22Rv1 (cell line): ENCODE data around the gene WDR72.

Source experiments
- H3K27ac ChIP-seq: fragments of 450-650 bp; 2 replicates; pipeline ENCODE4 v1.5.1; 2017
- ZFX ChIP-seq: fragments of 450-650 bp; IDR thresholded peaks from 2 replicates; pipeline ENCODE4 v1.6.1; 2017; ENCODE audit warnings: antibody characterized with exemption, borderline replicate concordance
- TF ChIP-seq, protein P1 (sequence below): fragments of 450-650 bp; IDR thresholded peaks from 2 replicates; pipeline ENCODE4 v1.5.1; 2017; ENCODE audit warnings: mild to moderate bottlenecking

WDR72 gene

DNA sequence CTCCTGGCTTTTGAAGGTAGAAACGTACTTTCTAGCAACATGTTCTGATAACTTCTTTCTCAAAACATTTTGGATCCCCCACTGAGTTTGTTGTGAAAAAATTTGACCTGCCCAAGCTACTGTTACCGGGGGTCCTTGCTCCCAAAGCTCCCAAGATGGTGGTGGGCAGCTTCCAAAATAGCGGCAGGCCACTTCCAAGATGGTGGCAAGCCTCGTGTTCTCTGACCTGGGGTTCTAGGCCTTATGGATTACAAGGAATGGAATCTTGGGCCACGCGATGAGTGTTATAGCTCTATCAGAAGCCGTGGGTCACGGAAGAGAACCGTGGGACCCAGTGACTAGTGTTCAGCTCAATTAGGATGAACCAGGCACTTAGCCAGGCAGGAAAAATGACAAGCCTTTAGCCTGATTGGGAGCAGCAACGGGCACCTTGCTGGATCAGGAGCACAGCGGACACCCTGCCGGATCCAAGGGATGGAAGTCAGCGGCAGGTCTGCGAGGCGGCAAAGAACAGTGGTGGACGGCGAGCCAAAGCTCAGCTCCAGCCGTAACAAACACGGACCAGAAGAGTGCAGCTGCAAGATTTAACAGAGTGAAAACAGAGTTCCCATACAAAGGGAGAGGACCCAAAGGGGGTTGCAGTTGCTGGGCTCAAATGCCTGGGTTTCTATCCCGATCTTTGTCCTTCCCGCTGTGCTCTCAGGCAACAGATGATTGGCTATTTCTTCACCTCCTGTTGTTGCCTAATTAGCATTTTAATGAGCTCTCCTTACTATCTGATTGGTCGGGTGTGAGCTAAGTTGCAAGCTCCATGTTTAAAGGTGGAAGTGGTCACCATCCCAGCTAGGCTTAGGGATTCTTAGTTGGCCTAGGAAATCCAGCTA, 133.3 kb downstream of the WDR72 start:
- no peak for TF ChIP-seq ZFX
- TF ChIP-seq, protein P1, sequence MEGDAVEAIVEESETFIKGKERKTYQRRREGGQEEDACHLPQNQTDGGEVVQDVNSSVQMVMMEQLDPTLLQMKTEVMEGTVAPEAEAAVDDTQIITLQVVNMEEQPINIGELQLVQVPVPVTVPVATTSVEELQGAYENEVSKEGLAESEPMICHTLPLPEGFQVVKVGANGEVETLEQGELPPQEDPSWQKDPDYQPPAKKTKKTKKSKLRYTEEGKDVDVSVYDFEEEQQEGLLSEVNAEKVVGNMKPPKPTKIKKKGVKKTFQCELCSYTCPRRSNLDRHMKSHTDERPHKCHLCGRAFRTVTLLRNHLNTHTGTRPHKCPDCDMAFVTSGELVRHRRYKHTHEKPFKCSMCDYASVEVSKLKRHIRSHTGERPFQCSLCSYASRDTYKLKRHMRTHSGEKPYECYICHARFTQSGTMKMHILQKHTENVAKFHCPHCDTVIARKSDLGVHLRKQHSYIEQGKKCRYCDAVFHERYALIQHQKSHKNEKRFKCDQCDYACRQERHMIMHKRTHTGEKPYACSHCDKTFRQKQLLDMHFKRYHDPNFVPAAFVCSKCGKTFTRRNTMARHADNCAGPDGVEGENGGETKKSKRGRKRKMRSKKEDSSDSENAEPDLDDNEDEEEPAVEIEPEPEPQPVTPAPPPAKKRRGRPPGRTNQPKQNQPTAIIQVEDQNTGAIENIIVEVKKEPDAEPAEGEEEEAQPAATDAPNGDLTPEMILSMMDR: no peak
- H3K27ac ChIP-seq: no peak overlapping the region

DNA sequence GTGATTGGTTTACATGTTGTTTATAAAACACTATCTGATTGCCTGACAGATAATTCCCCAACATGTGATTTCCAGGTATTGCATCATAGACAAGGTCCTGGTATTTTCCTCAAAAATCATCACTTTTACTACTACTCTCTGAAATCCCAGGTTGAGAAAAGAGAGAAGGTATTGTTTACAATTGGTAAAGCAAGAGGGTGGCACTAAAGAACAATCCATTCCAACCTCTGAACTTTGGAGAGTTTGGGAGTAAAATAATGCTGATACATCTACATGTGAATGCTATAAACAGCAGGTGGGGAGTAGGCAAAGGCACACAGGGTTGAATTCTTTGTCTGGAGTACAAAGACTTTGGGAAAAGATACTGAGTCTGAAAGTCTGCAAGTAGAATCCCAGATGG, 134.2 kb downstream of the WDR72 start:
- no peak for TF ChIP-seq ZFX
- TF ChIP-seq, protein P1: no peak
- no peak overlapping the region for H3K27ac ChIP-seq

DNA sequence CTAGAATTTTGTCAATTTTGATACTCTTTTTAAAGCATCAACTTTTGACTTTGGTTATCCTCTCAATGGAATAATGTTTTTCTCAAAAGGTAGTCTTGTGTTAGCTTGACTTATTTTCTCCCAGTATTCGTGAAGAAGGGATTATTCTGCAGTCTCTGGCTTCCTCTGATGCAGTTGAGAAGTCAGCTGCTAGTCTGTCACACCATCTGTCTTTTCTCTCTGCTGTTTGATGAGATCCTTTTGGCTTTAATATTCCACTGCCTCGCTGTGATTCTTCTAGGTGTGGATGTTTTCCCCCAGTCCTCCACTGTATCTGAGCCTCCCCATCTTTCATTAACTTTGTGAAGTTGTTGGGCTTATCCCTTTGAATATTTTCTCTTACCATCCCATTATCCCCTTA, 141.0 kb downstream of the WDR72 start:
- H3K27ac ChIP-seq: no peak overlapping the region
- TF ChIP-seq ZFX: no peak
- TF ChIP-seq, protein P1: no peak

DNA sequence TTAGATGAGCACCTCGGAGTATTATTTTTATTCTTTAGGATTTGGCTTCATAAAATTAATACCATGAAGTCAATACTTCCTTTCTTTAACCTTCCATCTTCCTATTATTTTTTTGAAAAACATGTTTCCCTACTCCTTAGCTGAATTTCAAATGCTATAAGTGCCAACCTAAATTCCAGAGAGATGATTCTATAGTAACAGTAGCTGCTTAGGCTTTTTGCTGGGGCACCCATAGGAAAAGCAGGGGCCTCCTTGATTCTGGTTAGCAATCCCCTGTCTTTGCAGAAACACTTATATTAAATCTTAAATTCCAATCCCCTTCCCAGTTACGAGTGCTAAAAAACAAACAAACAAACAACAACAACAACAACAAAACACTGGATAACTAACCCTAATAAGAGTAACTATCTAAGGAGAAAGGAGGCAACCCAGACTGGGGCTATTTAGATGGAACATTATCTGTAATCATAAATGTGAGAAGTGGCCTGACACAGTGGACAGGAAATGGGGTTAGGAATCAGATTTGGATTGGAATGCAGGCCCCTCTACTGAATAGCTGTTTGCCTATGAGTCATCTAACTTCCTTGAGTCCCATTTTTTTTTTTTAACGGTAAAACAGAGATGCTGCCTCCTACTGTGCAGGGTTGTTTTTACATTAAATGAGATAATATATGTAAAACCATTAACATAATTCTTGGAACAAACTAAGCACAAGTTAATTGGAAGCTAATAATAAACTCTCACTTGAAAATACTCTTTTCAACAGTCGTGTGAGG, 148.1 kb downstream of the WDR72 start:
- TF ChIP-seq ZFX: no peak
- TF ChIP-seq, protein P1: no peak
- no peak overlapping the region for H3K27ac ChIP-seq

DNA sequence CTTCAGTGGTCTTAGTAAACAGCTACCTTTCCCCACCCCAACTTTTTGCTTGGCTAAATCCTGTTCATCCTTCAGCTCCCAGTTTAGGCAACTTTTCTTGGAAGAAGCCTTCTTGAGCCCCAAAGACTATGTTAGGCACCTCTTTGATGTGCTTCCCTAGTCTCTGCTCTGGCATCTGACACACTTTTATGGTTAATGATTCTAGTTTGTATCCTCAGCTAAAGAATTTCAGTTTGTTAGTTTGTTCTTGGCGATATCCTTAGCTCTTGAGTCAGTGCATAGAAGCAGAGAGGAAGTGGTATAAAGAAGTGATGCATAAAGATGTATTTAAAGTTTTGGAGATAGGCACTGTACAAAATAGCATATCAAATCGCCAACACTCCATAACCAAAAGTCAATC, 168.4 kb downstream of the WDR72 start:
- no peak for TF ChIP-seq ZFX
- TF ChIP-seq, protein P1: no peak
- H3K27ac ChIP-seq: no peak overlapping the region

DNA sequence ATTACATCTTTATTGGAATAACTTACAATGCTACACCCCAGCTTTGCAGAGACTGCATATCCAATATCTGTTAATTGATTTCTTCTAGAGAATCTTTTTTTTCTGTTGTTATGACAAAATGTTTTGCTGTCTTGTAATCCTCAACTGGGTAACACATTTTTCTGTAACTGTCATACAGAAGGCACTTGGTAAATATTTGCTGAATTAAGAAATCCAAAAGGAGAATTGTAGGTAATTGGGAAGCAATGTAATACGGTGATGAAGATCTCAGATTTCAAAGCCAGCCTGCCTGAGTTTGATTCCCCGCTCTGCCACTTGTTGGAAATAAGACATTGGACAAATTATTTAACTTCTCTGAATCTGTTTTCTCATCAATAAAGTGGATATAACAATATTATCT, 169.1 kb downstream of the WDR72 start:
- H3K27ac ChIP-seq: no peak overlapping the region
- TF ChIP-seq, protein P1: no peak
- no peak for TF ChIP-seq ZFX

DNA sequence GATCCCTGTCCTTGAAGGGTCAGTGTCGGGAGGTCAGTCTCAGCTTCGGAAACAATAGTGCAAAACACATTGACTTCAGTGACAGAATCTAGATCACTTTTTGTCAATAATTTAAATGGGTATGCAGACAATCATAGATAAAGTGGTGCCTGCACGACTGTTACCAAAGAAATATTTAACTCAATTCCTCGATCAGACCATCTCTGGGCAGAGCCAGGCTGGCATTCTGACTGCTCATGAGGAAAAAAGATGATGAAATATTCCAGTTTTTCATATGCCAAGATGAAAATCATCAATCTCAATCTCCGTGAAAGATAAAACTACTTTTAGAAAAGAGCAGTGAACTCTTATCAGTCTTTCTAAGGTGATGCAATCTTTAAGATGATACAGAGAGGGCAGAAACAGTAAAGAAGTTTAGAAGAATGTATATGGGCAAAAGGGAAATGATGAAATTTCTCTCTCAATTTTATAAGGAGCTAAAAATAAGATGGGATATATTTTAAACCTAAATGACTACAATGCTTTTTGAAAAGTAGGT, 169.9 kb downstream of the WDR72 start:
- TF ChIP-seq, protein P1: no peak
- TF ChIP-seq ZFX: no peak
- H3K27ac ChIP-seq: no peak overlapping the region
